Keratinocyte (primary cell): ENCODE measurements around the gene RNF38.
"Not testable (repeated sequence)": the region's sequence is repeated elsewhere in the genome, so short reads cannot be mapped to it uniquely, and the experiment has no call there.

Experiments used
- EZH2 ChIP-seq: IDR thresholded peaks from one replicate; pipeline ENCODE4 v1.6.1; 2012; ENCODE audit warnings: inconsistent platforms, mild to moderate bottlenecking, low read length, moderate library complexity
- TF ChIP-seq, protein P1 (sequence below), 3 experiments: IDR thresholded peaks in 1 of 3; conservative IDR thresholded peaks in 1 of 3; optimal IDR thresholded peaks in 1 of 3; 2 replicates in 2 of 3; 3 replicates in 1 of 3; pipeline versions ENCODE3 to v1.5.1; 2011; ENCODE audit warnings: low read length in 3 of 3, mild to moderate bottlenecking in 3 of 3, moderate library complexity in 2 of 3, control low read depth in 1 of 3, inconsistent platforms in 1 of 3; ENCODE audit not compliant: insufficient read depth in 2 of 3; ENCODE audit errors: extremely low read depth in 1 of 3

GRCh38 chr9:36411410-36411809 is 11.3 kb upstream of the RNF38 start:
- TF ChIP-seq, protein P1, sequence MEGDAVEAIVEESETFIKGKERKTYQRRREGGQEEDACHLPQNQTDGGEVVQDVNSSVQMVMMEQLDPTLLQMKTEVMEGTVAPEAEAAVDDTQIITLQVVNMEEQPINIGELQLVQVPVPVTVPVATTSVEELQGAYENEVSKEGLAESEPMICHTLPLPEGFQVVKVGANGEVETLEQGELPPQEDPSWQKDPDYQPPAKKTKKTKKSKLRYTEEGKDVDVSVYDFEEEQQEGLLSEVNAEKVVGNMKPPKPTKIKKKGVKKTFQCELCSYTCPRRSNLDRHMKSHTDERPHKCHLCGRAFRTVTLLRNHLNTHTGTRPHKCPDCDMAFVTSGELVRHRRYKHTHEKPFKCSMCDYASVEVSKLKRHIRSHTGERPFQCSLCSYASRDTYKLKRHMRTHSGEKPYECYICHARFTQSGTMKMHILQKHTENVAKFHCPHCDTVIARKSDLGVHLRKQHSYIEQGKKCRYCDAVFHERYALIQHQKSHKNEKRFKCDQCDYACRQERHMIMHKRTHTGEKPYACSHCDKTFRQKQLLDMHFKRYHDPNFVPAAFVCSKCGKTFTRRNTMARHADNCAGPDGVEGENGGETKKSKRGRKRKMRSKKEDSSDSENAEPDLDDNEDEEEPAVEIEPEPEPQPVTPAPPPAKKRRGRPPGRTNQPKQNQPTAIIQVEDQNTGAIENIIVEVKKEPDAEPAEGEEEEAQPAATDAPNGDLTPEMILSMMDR (optimal IDR thresholded peaks at IDR 0.05 in 1 of 3, IDR thresholded peaks at IDR 0.05 in 1 of 3, conservative IDR thresholded peaks at IDR 0.05 in 1 of 3; ENCODE audit: extremely low read depth in 1 of 3, insufficient read depth in 2 of 3, low read length in 3 of 3): not testable (repeated sequence)
- not testable (repeated sequence) for TF ChIP-seq EZH2
